Stimulated activated CD8-positive, alpha-beta memory T cell treated with anti-CD3 and anti-CD28 coated beads, Interleukin-4, amount 100 ng/mL, for 48 hours (primary cell): ENCODE data around the gene TSEN34.
"Not testable (repeated sequence)": the region's sequence is repeated elsewhere in the genome, so short reads cannot be mapped to it uniquely, and the experiment has no call there.

Experiments used
- DNase-seq: peaks from one replicate; pipeline ENCODE4 v3.0.0-alpha.2; 2020

The TSEN34 gene

GRCh38 chr19:54209811-54210494, 18.8 kb downstream of the TSEN34 start:
- peak; percentile 59 for DNase-seq

GRCh38 chr19:54211235-54211634, 20.1 kb downstream of the TSEN34 start:
- DNase-seq: no peak

GRCh38 chr19:54214217-54214616, 23.1 kb downstream of the TSEN34 start:
- not testable (repeated sequence) for DNase-seq

- not testable (repeated sequence) for DNase-seq
Observed at GRCh38 chr19:54214734-54215133, 23.6 kb downstream of the TSEN34 start.

- no peak for DNase-seq
Observed at GRCh38 chr19:54216869-54217268, 25.8 kb downstream of the TSEN34 start.

- not testable (repeated sequence) for DNase-seq
Observed at GRCh38 chr19:54217517-54218247, 26.6 kb downstream of the TSEN34 start.

GRCh38 chr19:54218259-54218658, 27.2 kb downstream of the TSEN34 start:
- no peak for DNase-seq

GRCh38 chr19:54218960-54219661, 28.0 kb downstream of the TSEN34 start:
- no peak for DNase-seq

- DNase-seq: not testable (repeated sequence)
Observed at GRCh38 chr19:54219702-54220101, 28.6 kb downstream of the TSEN34 start.

- DNase-seq: not testable (repeated sequence)
Observed at GRCh38 chr19:54221947-54222346, 30.8 kb downstream of the TSEN34 start.

GRCh38 chr19:54222474-54223276, 31.6 kb downstream of the TSEN34 start, which contains the start of gene LILRB3:
LILRB3 (minus strand) TSS chr19:54223007; CDS start chr19:54222976, 31 bp downstream.
- not testable (repeated sequence) for DNase-seq

- not testable (repeated sequence) for DNase-seq
Observed at GRCh38 chr19:54223277-54223936, 32.3 kb downstream of the TSEN34 start.

GRCh38 chr19:54223937-54224281, 32.8 kb downstream of the TSEN34 start:
- not testable (repeated sequence) for DNase-seq

- not testable (repeated sequence) for DNase-seq
Observed at GRCh38 chr19:54224619-54225018, 33.5 kb downstream of the TSEN34 start.

- DNase-seq: no peak
Observed at GRCh38 chr19:54229146-54229545, 38.0 kb downstream of the TSEN34 start.

- DNase-seq: no peak
Observed at GRCh38 chr19:54230031-54230430, 38.9 kb downstream of the TSEN34 start.

- DNase-seq: peak; percentile 94
Observed at GRCh38 chr19:54231077-54231931, 40.2 kb downstream of the TSEN34 start.

GRCh38 chr19:54233941-54234340, 42.8 kb downstream of the TSEN34 start:
- no peak for DNase-seq

- DNase-seq: not testable (repeated sequence)
Observed at GRCh38 chr19:54239491-54240371, 48.6 kb downstream of the TSEN34 start.
